IMR-90 (cell line): ENCODE data around the gene LCE1A. TPM values are rescaled to one million over a fixed set of nuclear protein-coding genes. Genes with fewer than 3 reads are reported as not detected.

Source experiments
- ATAC-seq: fragments of 200-7000 bp; cut with Tn5 transposase; 2 replicates; pipeline ENCODE4 v1.9.1; 2020; ENCODE audit warnings: low read depth, mild to moderate bottlenecking, moderate library complexity
- BruUV-seq: library from RNA; stranded (reverse); fragments of 400-500 nt; replicated peaks from 2 replicates; lab custom pipeline; 2021; lab: Mats Ljungman, UMichigan
- CTCF ChIA-PET: fragments of 300-600 bp; formaldehyde crosslinking; extraction: SDS; loops from one replicate; lab custom pipeline; 2021; ENCODE audit warnings: antibody characterized with exemption; lab: Yijun Ruan, JAX
- POLR2A ChIA-PET: fragments of 300-600 bp; sonication (Branson Sonifier 250); formaldehyde crosslinking; loops from one replicate; lab custom pipeline; 2022; ENCODE audit warnings: antibody characterized with exemption; ENCODE audit not compliant: unreplicated experiment; lab: Charles Lee
- DNase-seq: peaks from one replicate; pipeline ENCODE4 v3.0.0; 2013
- H2AFZ ChIP-seq: replicated peaks from 2 replicates; pipeline ENCODE3; 2013; ENCODE audit warnings: low read length, mild to moderate bottlenecking; ENCODE audit not compliant: poor library complexity
- H2AK5ac ChIP-seq: 2 replicates; pipeline ENCODE4 v1.6.1; 2013; ENCODE audit warnings: low read depth, low read length, inconsistent platforms
- H2AK9ac ChIP-seq: replicated peaks from 2 replicates; pipeline ENCODE3; 2013; ENCODE audit warnings: mild to moderate bottlenecking, low read depth, low read length, moderate library complexity; ENCODE audit not compliant: poor library complexity
- H2BK120ac ChIP-seq: 2 replicates; pipeline ENCODE4 v1.6.1; 2013; ENCODE audit warnings: low read depth, low read length, inconsistent platforms
- H2BK15ac ChIP-seq: 3 replicates; pipeline ENCODE4 v1.6.1; 2013; ENCODE audit warnings: low read depth, low read length, inconsistent platforms
- H2BK20ac ChIP-seq: 2 replicates; pipeline ENCODE4 v1.6.1; 2013; ENCODE audit warnings: low read depth, mild to moderate bottlenecking, inconsistent platforms, low read length, moderate library complexity
- H2BK5ac ChIP-seq: 2 replicates; pipeline ENCODE4 v1.6.1; 2013; ENCODE audit warnings: mild to moderate bottlenecking, low read depth, low read length, inconsistent platforms; ENCODE audit not compliant: poor library complexity, severe bottlenecking
- H3K14ac ChIP-seq: replicated peaks from 2 replicates; pipeline ENCODE4 v1.6.1; 2013; ENCODE audit warnings: low read depth, low read length, inconsistent platforms
- H3K18ac ChIP-seq: 2 replicates; pipeline ENCODE4 v1.6.1; 2013; ENCODE audit warnings: low read depth, low read length, control low read depth
- H3K23ac ChIP-seq: 2 replicates; pipeline ENCODE4 v1.6.1; 2013; ENCODE audit warnings: low read depth, low read length, inconsistent platforms
- H3K27ac ChIP-seq: 2 replicates; pipeline ENCODE4 v1.5.1; 2013; ENCODE audit warnings: mild to moderate bottlenecking, control low read depth, low read length; ENCODE audit not compliant: insufficient read depth
- H3K27me3 ChIP-seq: 2 replicates; pipeline ENCODE4 v1.6.1; 2013; ENCODE audit warnings: low read length; ENCODE audit not compliant: control insufficient read depth, insufficient read depth
- H3K36me3 ChIP-seq: 2 replicates; pipeline ENCODE4 v1.6.1; 2013; ENCODE audit warnings: low read length, mixed read lengths; ENCODE audit not compliant: control insufficient read depth, insufficient read depth
- H3K4ac ChIP-seq: 2 replicates; pipeline ENCODE4 v1.6.1; 2013; ENCODE audit warnings: low read depth, low read length, inconsistent platforms
- H3K4me1 ChIP-seq: 2 replicates; pipeline ENCODE4 v1.6.1; 2013; ENCODE audit warnings: low read length, mixed read lengths; ENCODE audit not compliant: control insufficient read depth, insufficient read depth
- H3K4me2 ChIP-seq: 2 replicates; pipeline ENCODE4 v1.6.1; 2013; ENCODE audit warnings: low read depth, mild to moderate bottlenecking, control low read depth, low read length, moderate library complexity
- H3K4me3 ChIP-seq: 2 replicates; pipeline ENCODE4 v1.5.1; 2013; ENCODE audit warnings: low read depth, mild to moderate bottlenecking, control low read depth, low read length, moderate library complexity; ENCODE audit not compliant: insufficient read depth
- H3K56ac ChIP-seq: 2 replicates; pipeline ENCODE4 v1.6.1; 2013; ENCODE audit warnings: low read length, inconsistent platforms; ENCODE audit not compliant: insufficient read depth; ENCODE audit errors: extremely low read depth
- H3K79me1 ChIP-seq, 2 experiments: 2 replicates each; pipeline ENCODE4 v1.6.1; 2013; ENCODE audit warnings: low read length in 2 of 2, inconsistent platforms in 1 of 2, low read depth in 1 of 2
- H3K9ac ChIP-seq: 2 replicates; pipeline ENCODE4 v1.6.1; 2013; ENCODE audit warnings: low read depth, low read length, control low read depth
- H3K9me1 ChIP-seq: 2 replicates; pipeline ENCODE4 v1.6.1; 2013; ENCODE audit warnings: low read length, inconsistent platforms; ENCODE audit not compliant: insufficient read depth
- H3K9me3 ChIP-seq: 2 replicates; pipeline ENCODE4 v1.6.1; 2013; ENCODE audit warnings: low read length; ENCODE audit not compliant: control insufficient read depth, insufficient read depth
- H4K20me1 ChIP-seq: 2 replicates; pipeline ENCODE4 v1.6.1; 2013; ENCODE audit warnings: low read length, inconsistent platforms; ENCODE audit not compliant: insufficient read depth
- H4K5ac ChIP-seq: 2 replicates; pipeline ENCODE4 v1.6.1; 2013; ENCODE audit warnings: mild to moderate bottlenecking, low read depth, low read length, control low read depth
- H4K8ac ChIP-seq, 2 experiments: 2 replicates each; pipeline ENCODE4 v1.6.1; 2013; ENCODE audit warnings: low read depth in 2 of 2, low read length in 2 of 2, control low read depth in 1 of 2, inconsistent platforms in 1 of 2
- H4K91ac ChIP-seq: 2 replicates; pipeline ENCODE4 v1.6.1; 2013; ENCODE audit warnings: low read depth, low read length, inconsistent platforms; ENCODE audit not compliant: insufficient read depth
- CTCF ChIP-seq: conservative IDR thresholded peaks from 2 replicates; pipeline ENCODE4 v1.5.1; 2012; ENCODE audit warnings: mild to moderate bottlenecking, low read depth, low read length, improper control_type of control experiment
- SMC3 ChIP-seq: fragments of 150-350 bp; IDR thresholded peaks from 2 replicates; pipeline ENCODE4 v1.6.1; 2016; ENCODE audit warnings: low read depth, mild to moderate bottlenecking, antibody characterized with exemption, low read length, moderate library complexity
- USF2 ChIP-seq: fragments of 150-350 bp; IDR thresholded peaks from 2 replicates; pipeline ENCODE4 v1.6.1; 2017; ENCODE audit warnings: mild to moderate bottlenecking, antibody characterized with exemption, low read length, low read depth
- WGBS, 2 experiments: methylation state at CpG; one replicate each; pipeline versions ENCODE4 v1.1.5 to v1.1.7; 2013; ENCODE audit warnings: missing lambda C conversion rate in 2 of 2; ENCODE audit not compliant: insufficient read length in 1 of 2; ENCODE audit errors: extremely low coverage in 2 of 2; 5-methylcytosine and 5-hydroxymethylcytosine counted together
- dilution Hi-C: fragments of 300-500 bp; cut with HindIII; formaldehyde crosslinking; loops from one replicate; pipeline ENCODE4 v1.14.3; 2018; ENCODE audit warnings: low sequenced_read_pairs; ENCODE audit not compliant: unreplicated experiment
- in situ Hi-C: fragments of 300-500 bp; cut with MboI; formaldehyde crosslinking; loops from 3 replicates; pipeline ENCODE4 v1.14.3; 2019; ENCODE audit warnings: low sequenced_read_pairs, inconsistent platforms, mixed read lengths
- intact Hi-C: fragments of 100-400 bp; cut with micrococcal nuclease; formaldehyde crosslinking; loops from 2 replicates; pipeline ENCODE4 v1.10.0; 2022
- polyA plus RNA-seq, 3 experiments: library from polyadenylated mRNA; depleted of rRNA; stranded (reverse); fragments of >200 nt; gene quantifications; 2 replicates each; pipeline ENCODE4 v1.2.3, GENCODE V29; 2012; ENCODE audit warnings: low replicate concordance in 1 of 3
- total RNA-seq: library from RNA; depleted of rRNA; stranded (reverse); fragments of >200 nt; gene quantifications from 2 replicates; pipeline ENCODE4 v1.2.3, GENCODE V29; 2012

The LCE1A gene
- total and polyA plus RNA-seq, 2 of the 4 experiments (the other 2 are of a cell fraction) = not detected

- Histone ChIP-seq H3K9me1 (no peaks in the 10 kb centered on the region), H4K91ac (no peak overlapping the region), H3K79me1 (no peaks in the 10 kb centered on the region), H3K4me3 (no peak overlapping the region), H3K23ac (no peak overlapping the region), H3K18ac (no peak overlapping the region), H3K14ac (no peak overlapping the region), H2AK9ac (no peak overlapping the region), H2AFZ (no peak overlapping the region), H3K56ac (no peak overlapping the region), H4K20me1 (no peaks in the 10 kb centered on the region), H3K36me3 (no peaks in the 10 kb centered on the region), H2BK15ac (no peak overlapping the region), H3K4me2 (no peak overlapping the region), H3K9me3 (no peaks in the 10 kb centered on the region), H4K8ac (no peak overlapping the region), H4K5ac (no peak overlapping the region), H3K9ac (no peak overlapping the region), H2BK20ac (no peak overlapping the region), H2AK5ac (no peak overlapping the region), H3K27ac (no peak overlapping the region), H2BK120ac (no peak overlapping the region), H3K27me3 (no peaks in the 10 kb centered on the region), H3K4ac (no peak overlapping the region), H3K4me1 (no peaks in the 10 kb centered on the region), H2BK5ac (no peak overlapping the region)
- WGBS, 2 experiments = 60% methylated on average over 1 of the region's 4 CpGs; no CpG with 5 or more reads in 1 of the 2 experiments
- dilution Hi-C loops (no loop called here), intact Hi-C loops (no loop called here), in situ Hi-C loops (no loop called here)
- TF ChIP-seq CTCF (peak; percentile 32; the same call in 1 of the 2 replicates), USF2 (no peak), SMC3 (peak; percentile 31; the same call in 1 of the 2 replicates)
- BruUV-seq = no TSS peak
- DNase-seq (no peak), ATAC-seq (no peak)
- ChIA-PET POLR2A (no interaction called here), CTCF (no interaction called here)
Measured at GRCh38 chr1:152777510-152778137, 49.6 kb upstream of the LCE1A start.
